Renal pelvis (tissue), 4 donors: ENCODE measurements around the gene SCAF4. TPM values are rescaled to one million over a fixed set of nuclear protein-coding genes. Genes with fewer than 3 reads are reported as not detected.

Experiments
- DNase-seq: peaks from one replicate; pipeline ENCODE4 v3.0.0-alpha.2; 2013
- polyA plus RNA-seq, 3 donors: library from polyadenylated mRNA; unstranded; fragments of 120-200 nt; gene quantifications; one replicate each; pipeline ENCODE4 v1.2.1, GENCODE V29; 2013; ENCODE audit not compliant: insufficient read length in 3 of 3

Gene SCAF4
- polyA plus RNA-seq, 3 donors, result 37.1 to 41.7 (median 40.7) TPM

GRCh38 chr21:31714741-31715365 lies 17.1 kb downstream of the SCAF4 start:
- DNase-seq, result no peak

- DNase-seq, result no peak
Observed at GRCh38 chr21:31713973-31714740, 17.8 kb downstream of the SCAF4 start.

DNA sequence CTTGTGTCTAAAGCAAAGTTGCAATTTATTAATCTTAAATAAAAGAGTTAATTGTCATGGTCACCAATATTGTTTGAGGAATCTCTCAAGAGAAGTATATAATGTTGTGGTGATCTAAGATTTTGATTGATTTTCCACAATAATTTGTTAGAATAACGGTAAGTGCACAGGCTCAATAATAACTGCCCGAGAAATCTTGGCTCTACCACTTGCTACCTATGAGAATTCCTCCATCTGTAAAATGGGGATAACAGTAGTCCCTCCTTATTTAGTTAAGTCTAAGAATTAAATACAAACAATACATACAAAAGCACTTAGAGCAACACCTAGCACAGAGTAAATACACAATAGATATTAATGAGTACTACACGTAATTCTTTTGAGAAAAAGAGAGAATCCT lies 18.8 kb downstream of the SCAF4 start:
- DNase-seq, result no peak

GRCh38 chr21:31711745-31712285 lies 20.1 kb downstream of the SCAF4 start:
- DNase-seq, result no peak

- no peak for DNase-seq
Observed at GRCh38 chr21:31711326-31711725, 20.6 kb downstream of the SCAF4 start.

GRCh38 chr21:31710586-31710985 lies 21.3 kb downstream of the SCAF4 start:
- no peak for DNase-seq

DNA sequence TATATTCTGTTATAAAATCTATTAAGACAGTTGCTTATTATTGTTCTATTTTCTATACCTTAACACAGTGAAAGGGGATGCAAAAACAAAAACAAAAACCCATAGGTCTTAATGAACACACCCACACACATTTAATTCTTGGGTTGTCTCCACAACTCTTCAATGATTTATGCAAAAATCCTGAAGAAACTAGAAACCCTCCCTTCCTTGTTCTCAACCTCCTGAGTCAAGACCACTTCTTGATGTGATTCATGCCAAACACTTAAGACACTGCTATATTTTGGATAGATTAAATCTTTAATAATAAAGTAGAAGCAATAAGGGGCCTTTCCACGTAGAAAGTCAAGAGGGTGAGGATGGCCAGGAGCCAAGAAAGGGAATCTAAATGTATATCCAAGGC lies 23.4 kb downstream of the SCAF4 start:
- DNase-seq, result no peak

DNA sequence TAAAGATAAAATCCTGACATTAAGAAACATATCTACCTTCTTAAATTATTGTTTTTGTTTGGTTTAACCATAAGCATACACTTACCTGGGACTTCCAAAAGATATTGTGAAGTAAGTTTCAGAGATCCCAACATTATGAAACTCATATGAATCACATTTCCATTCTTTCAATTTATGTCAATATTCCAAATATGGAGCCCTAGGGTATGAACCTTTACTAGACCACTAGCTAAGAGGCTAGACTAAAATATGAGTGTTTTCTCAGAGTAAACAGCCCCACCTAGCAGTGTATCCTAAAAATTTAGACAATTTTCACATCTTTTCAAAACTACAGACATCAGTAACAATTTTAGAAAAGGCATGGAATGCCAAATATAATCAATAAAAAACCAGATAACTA lies 24.4 kb downstream of the SCAF4 start:
- no peak for DNase-seq

GRCh38 chr21:31706562-31706961 lies 25.4 kb downstream of the SCAF4 start:
- no peak for DNase-seq

GRCh38 chr21:31700040-31700439 lies 31.9 kb downstream of the SCAF4 start:
- no peak for DNase-seq

- DNase-seq, result no peak
Observed at GRCh38 chr21:31698461-31698860, 33.5 kb downstream of the SCAF4 start.

GRCh38 chr21:31696424-31696823 lies 35.5 kb downstream of the SCAF4 start:
- no peak for DNase-seq

GRCh38 chr21:31693222-31693621 lies 38.7 kb downstream of the SCAF4 start:
- DNase-seq, result no peak

DNA sequence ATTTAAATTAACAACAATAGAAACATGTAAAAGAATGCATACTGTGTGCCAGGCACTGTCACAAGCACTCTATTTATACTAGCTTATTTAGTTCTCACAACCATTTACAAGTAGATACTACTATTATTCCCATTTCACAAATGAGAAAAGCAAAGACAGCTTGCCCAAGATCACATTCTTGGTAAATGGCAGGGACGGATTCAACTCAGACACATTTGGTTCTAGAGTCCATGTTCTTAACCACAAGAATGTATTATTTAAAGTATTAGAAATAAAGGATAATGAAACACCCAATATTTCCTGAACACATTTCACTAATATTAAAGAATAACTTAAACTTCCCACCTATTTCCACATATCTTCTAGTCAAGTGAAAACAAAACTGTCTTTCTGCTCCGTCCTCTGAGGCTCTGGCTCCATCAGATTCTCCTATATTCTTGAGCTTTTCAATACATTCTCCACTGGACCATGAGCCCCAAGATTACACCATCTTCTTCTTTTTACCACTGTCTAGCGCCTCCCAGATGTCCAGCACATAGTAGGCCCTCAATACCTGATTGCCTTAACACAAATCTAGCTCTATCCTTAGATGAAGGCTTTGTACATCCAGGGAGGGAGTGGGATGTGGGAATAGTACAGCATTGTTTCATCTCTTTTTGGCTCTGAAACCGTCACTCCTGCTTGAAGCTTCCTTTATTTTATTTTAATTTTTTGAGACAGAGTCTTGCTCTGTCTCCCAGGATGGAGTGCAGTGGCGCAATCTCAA lies 43.1 kb downstream of the SCAF4 start:
- DNase-seq, result no peak

- no peak for DNase-seq
Observed at GRCh38 chr21:31687108-31687507, 44.8 kb downstream of the SCAF4 start.

- no peak for DNase-seq
Observed at GRCh38 chr21:31686272-31686915, 45.5 kb downstream of the SCAF4 start.

- no peak for DNase-seq
Observed at GRCh38 chr21:31684918-31685317, 47.0 kb downstream of the SCAF4 start.

GRCh38 chr21:31683029-31683428 lies 48.9 kb downstream of the SCAF4 start:
- DNase-seq, result no peak

- no peak for DNase-seq
Observed at GRCh38 chr21:31682620-31683019, 49.3 kb downstream of the SCAF4 start.

DNA sequence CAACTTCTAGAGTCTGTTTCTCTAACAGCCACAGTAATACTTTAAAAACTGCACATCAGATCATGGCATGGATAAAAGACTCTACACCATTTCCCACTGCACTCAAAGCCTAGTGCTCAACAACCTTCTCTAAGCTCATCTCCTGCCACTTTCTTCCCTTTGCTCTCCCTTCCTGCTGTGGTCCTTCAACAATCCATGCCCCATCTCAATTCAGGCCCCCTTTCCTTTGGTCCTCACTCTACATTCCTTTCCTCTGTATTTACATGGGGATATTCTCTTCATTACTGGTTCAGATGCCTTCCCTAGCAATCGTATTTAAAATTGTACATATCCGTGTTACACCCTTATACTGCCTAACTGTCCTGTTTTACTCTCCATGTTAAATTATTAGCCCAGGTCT lies 53.4 kb downstream of the SCAF4 start:
- no peak for DNase-seq

DNA sequence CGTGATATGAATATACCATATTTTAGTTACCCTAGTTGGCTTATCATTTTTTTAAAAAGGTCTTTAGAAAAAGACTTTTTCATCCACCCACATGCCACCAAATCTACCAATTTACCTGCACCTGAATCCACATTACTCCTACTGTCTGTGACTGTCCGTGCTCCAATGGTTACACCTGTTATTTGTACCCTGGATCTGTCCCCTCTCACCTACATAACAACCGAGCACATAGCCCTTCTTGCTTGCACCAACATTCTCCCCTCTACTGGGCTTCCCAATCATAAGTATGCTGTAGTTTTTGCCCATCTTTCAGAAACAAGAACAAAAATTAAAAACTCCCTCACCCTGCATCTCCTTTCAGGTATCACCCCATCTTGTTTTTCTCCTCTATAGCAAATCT lies 54.9 kb downstream of the SCAF4 start:
- DNase-seq, result no peak

DNA sequence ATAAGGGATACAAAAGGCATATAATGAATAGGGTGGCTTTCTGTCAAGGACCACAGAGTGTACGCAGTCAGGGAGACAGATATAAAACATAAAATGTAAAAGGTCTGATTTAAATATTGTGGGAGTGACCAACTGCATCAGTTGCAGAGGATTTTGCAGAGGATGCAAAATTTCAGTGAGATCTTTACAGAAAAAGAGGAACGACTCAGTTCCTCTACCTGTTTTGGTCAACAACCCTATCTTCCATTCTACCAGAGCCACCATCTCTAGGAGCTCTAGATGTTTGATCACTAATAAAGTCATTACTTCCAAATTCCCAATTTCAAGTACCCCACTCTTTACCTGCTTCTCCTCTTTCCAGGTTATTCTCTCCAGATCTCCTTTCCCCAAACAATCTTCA lies 56.0 kb downstream of the SCAF4 start:
- no peak for DNase-seq
